HEK293 (cell line): ENCODE measurements around the gene ZBTB21.

Experiments used
- CTCF ChIA-PET: fragments of 350-600 bp; formaldehyde crosslinking; extraction: SDS; loops from one replicate; lab custom pipeline; 2021; ENCODE audit warnings: antibody characterized with exemption; lab: Yijun Ruan, JAX
- POLR2A ChIA-PET: fragments of 300-600 bp; formaldehyde crosslinking; extraction: SDS; loops from one replicate; lab custom pipeline; 2020; ENCODE audit warnings: antibody characterized with exemption, inconsistent platforms; lab: Yijun Ruan, JAX
- H3K27ac ChIP-seq: fragments of 200-500 bp; sonication (Bioruptor generic); 2 replicates; pipeline ENCODE4 v1.5.1; 2014; ENCODE audit warnings: low read depth, low read length, control low read depth, inconsistent platforms; ENCODE audit errors: extremely low read depth
- H3K36me3 ChIP-seq, 2 experiments: fragments of 200-500 bp in 1 of 2; sonication (Bioruptor generic) in 1 of 2; 1 replicate in 1 of 2; 2 replicates in 1 of 2; pipeline ENCODE4 v1.5.1; 2014 to 2017; ENCODE audit warnings: inconsistent platforms in 2 of 2, low read length in 2 of 2; ENCODE audit not compliant: control insufficient read depth in 2 of 2, insufficient read depth in 1 of 2
- H3K4me1 ChIP-seq: fragments of 200-500 bp; sonication (Bioruptor generic); 2 replicates; pipeline ENCODE4 v1.5.1; 2014; ENCODE audit warnings: mild to moderate bottlenecking, low read length, inconsistent platforms; ENCODE audit not compliant: control insufficient read depth, insufficient read depth
- H3K4me3 ChIP-seq: 2 replicates; pipeline ENCODE4 v1.5.1; 2011; ENCODE audit warnings: low read depth, mild to moderate bottlenecking, control low read depth, low read length, moderate library complexity
- H3K9me3 ChIP-seq: fragments of 200-500 bp; sonication (Bioruptor generic); 2 replicates; pipeline ENCODE4 v1.5.1; 2014; ENCODE audit warnings: low read depth, low read length, inconsistent platforms; ENCODE audit not compliant: control insufficient read depth, insufficient read depth
- CTCF ChIP-seq: fragments of 450-650 bp; formaldehyde crosslinking; IDR thresholded peaks from 2 replicates; pipeline ENCODE4 v1.5.1; 2016; ENCODE audit warnings: missing biosample characterization, missing genetic modification characterization
- GLI4 ChIP-seq: fragments of 450-650 bp; formaldehyde crosslinking; IDR thresholded peaks from 2 replicates; pipeline ENCODE4 v1.5.1; 2016; ENCODE audit warnings: missing biosample characterization, missing genetic modification characterization
- GLIS1 ChIP-seq: fragments of 450-650 bp; formaldehyde crosslinking; IDR thresholded peaks from 2 replicates; pipeline ENCODE4 v1.5.1; 2016; ENCODE audit warnings: missing biosample characterization, missing genetic modification characterization
- MYNN ChIP-seq: fragments of 450-650 bp; formaldehyde crosslinking; IDR thresholded peaks from 2 replicates; pipeline ENCODE4 v1.5.1; 2016; ENCODE audit warnings: missing biosample characterization, missing genetic modification characterization, borderline replicate concordance
- OSR2 ChIP-seq: fragments of 450-650 bp; formaldehyde crosslinking; IDR thresholded peaks from 2 replicates; pipeline ENCODE4 v1.5.1; 2016; ENCODE audit warnings: missing biosample characterization, missing genetic modification characterization
- TSHZ1 ChIP-seq: fragments of 450-650 bp; formaldehyde crosslinking; IDR thresholded peaks from 2 replicates; pipeline ENCODE4 v1.5.1; 2016; ENCODE audit warnings: missing biosample characterization, missing genetic modification characterization, borderline replicate concordance
- WT1 ChIP-seq: fragments of 450-650 bp; formaldehyde crosslinking; IDR thresholded peaks from 2 replicates; pipeline ENCODE4 v1.5.1; 2016; ENCODE audit warnings: missing biosample characterization, missing genetic modification characterization
- ZFP41 ChIP-seq: fragments of 450-650 bp; formaldehyde crosslinking; IDR thresholded peaks from 2 replicates; pipeline ENCODE4 v1.5.1; 2016; ENCODE audit warnings: missing biosample characterization, missing genetic modification characterization, borderline replicate concordance
- ZNF112 ChIP-seq: fragments of 450-650 bp; formaldehyde crosslinking; IDR thresholded peaks from 2 replicates; pipeline ENCODE4 v1.5.0; 2017; ENCODE audit warnings: missing biosample characterization, missing genetic modification characterization
- ZNF214 ChIP-seq: fragments of 450-650 bp; formaldehyde crosslinking; IDR thresholded peaks from 2 replicates; pipeline ENCODE4 v1.5.1; 2017; ENCODE audit warnings: missing biosample characterization, mild to moderate bottlenecking, missing genetic modification characterization, borderline replicate concordance
- ZNF24 ChIP-seq: fragments of 450-650 bp; formaldehyde crosslinking; IDR thresholded peaks from 2 replicates; pipeline ENCODE4 v1.5.1; 2016; ENCODE audit warnings: missing biosample characterization, missing genetic modification characterization
- ZNF274 ChIP-seq, 2 experiments: fragments of 200-500 bp in 1 of 2; fragments of 450-650 bp in 1 of 2; sonication (Bioruptor generic) in 1 of 2; formaldehyde crosslinking in 1 of 2; IDR thresholded peaks; 2 replicates each; pipeline versions ENCODE4 v1.5.1 to v1.6.1; 2014 to 2016; ENCODE audit warnings: borderline replicate concordance in 1 of 2, inconsistent platforms in 1 of 2, low read length in 1 of 2, missing biosample characterization in 1 of 2, missing genetic modification characterization in 1 of 2
- ZNF280C ChIP-seq: fragments of 450-650 bp; formaldehyde crosslinking; IDR thresholded peaks from 2 replicates; pipeline ENCODE4 v1.5.1; 2016; ENCODE audit warnings: missing biosample characterization, missing genetic modification characterization
- ZNF302 ChIP-seq: fragments of 450-650 bp; formaldehyde crosslinking; IDR thresholded peaks from 2 replicates; pipeline ENCODE4 v1.5.1; 2016; ENCODE audit warnings: missing biosample characterization, missing genetic modification characterization, low read depth
- ZNF341 ChIP-seq: fragments of 450-650 bp; formaldehyde crosslinking; IDR thresholded peaks from 2 replicates; pipeline ENCODE4; 2016; ENCODE audit warnings: low read depth, missing biosample characterization, missing genetic modification characterization
- ZNF513 ChIP-seq: fragments of 450-650 bp; IDR thresholded peaks from 2 replicates; pipeline ENCODE4 v1.5.1; 2018; ENCODE audit warnings: missing biosample characterization, missing genetic modification characterization
- ZNF571 ChIP-seq: fragments of 450-650 bp; formaldehyde crosslinking; IDR thresholded peaks from 2 replicates; pipeline ENCODE4 v1.5.0; 2017; ENCODE audit warnings: missing biosample characterization, missing genetic modification characterization
- ZNF623 ChIP-seq: fragments of 450-650 bp; formaldehyde crosslinking; IDR thresholded peaks from 2 replicates; pipeline ENCODE4 v1.5.1; 2016; ENCODE audit warnings: missing biosample characterization, missing genetic modification characterization
- ZNF629 ChIP-seq: fragments of 450-650 bp; formaldehyde crosslinking; IDR thresholded peaks from 2 replicates; pipeline ENCODE4 v1.5.1; 2017; ENCODE audit warnings: missing biosample characterization, missing genetic modification characterization
- ZNF677 ChIP-seq: fragments of 450-650 bp; IDR thresholded peaks from 2 replicates; pipeline ENCODE4 v1.5.0; 2018; ENCODE audit warnings: missing biosample characterization, mild to moderate bottlenecking, missing genetic modification characterization, moderate library complexity
- ZNF76 ChIP-seq: fragments of 450-650 bp; formaldehyde crosslinking; IDR thresholded peaks from 2 replicates; pipeline ENCODE4; 2016; ENCODE audit warnings: low read depth, missing biosample characterization, missing genetic modification characterization, borderline replicate concordance
- ZNF777 ChIP-seq: fragments of 450-650 bp; formaldehyde crosslinking; IDR thresholded peaks from 2 replicates; pipeline ENCODE4 v1.5.1; 2017; ENCODE audit warnings: missing biosample characterization, missing genetic modification characterization, borderline replicate concordance

Gene ZBTB21

GRCh38 chr21:42026082-42026435 lies 15.9 kb upstream of the ZBTB21 start (continued):
- no peak for TF ChIP-seq ZNF274 (IDR thresholded peaks at IDR 0.05; ENCODE audit: low read length)
- TF ChIP-seq ZNF274 (tag by site-specific recombination; IDR thresholded peaks at IDR 0.05; ENCODE audit: borderline replicate concordance) = no peak
- TF ChIP-seq TSHZ1 (tag by site-specific recombination) = no peak
- TF ChIP-seq OSR2 (tag by site-specific recombination) = no peak
- no peak for TF ChIP-seq ZFP41 (tag by site-specific recombination)

GRCh38 chr21:42025376-42026081 lies 15.4 kb upstream of the ZBTB21 start:
- TF ChIP-seq ZNF623 (tag by site-specific recombination) (no peak), WT1 (tag by site-specific recombination) (no peak), ZNF280C (tag by site-specific recombination) (no peak), ZNF629 (no peak), GLI4 (tag by site-specific recombination) (no peak), ZNF214 (tag by site-specific recombination) (no peak)

GRCh38 chr21:42022906-42023305 lies 12.7 kb upstream of the ZBTB21 start:
- H3K27ac ChIP-seq = no peak overlapping the region
- H3K9me3 ChIP-seq = no peaks in the 10 kb centered on the region
- no peaks in the 10 kb centered on the region for H3K4me1 ChIP-seq
- no peak overlapping the region for H3K4me3 ChIP-seq
- CTCF ChIA-PET = interaction anchor here (0.9 kb wide), 1 partner anchor 206 kb away, joined by 5 read pairs; no protein-coding TSS in a partner anchor
- POLR2A ChIA-PET = interaction anchor here (0.6 kb wide), 1 partner anchor 94 kb away, joined by 5 read pairs; no protein-coding TSS in a partner anchor
- H3K36me3 ChIP-seq = no peaks in the 10 kb centered on the region
- TF ChIP-seq ZNF677 (tag by site-specific recombination) (no peak), MYNN (tag by site-specific recombination) (no peak), ZNF76 (no peak), WT1 (tag by site-specific recombination) (no peak), ZNF302 (tag by site-specific recombination) (no peak), CTCF (tag by site-specific recombination) (no peak), ZNF777 (no peak), ZNF341 (tag by site-specific recombination) (no peak), GLIS1 (no peak), ZNF112 (tag by site-specific recombination) (no peak), ZNF571 (tag by site-specific recombination) (no peak), ZNF24 (tag by site-specific recombination) (no peak), ZNF513 (no peak)

More at GRCh38 chr21:42025376-42026081, 15.4 kb upstream of the ZBTB21 start:
- Histone ChIP-seq H3K27ac (no peak overlapping the region), H3K4me3 (no peak overlapping the region), H3K9me3 (no peaks in the 10 kb centered on the region), H3K4me1 (no peaks in the 10 kb centered on the region), H3K36me3 (no peaks in the 10 kb centered on the region)
- ChIA-PET CTCF (interaction anchor here (1.0 to 1.1 kb wide), 2 partner anchors 16 to 18 kb away, joined by 3 to 5 read pairs; no protein-coding TSS in a partner anchor), POLR2A (no interaction called here)
